CD14-positive monocyte (primary cell): ENCODE data around the gene GRIK2. TPM values are rescaled to one million over a fixed set of nuclear protein-coding genes. Genes with fewer than 3 reads are reported as not detected.

Source experiments
- DNase-seq, 3 donors: peaks; one replicate each; pipeline ENCODE4 v3.0.0-alpha.2; 2011 to 2022
- H2AFZ ChIP-seq: 2 replicates; pipeline ENCODE4 v1.6.0; 2012; ENCODE audit warnings: mild to moderate bottlenecking, low read depth, low read length, inconsistent platforms; ENCODE audit not compliant: insufficient read depth, poor library complexity, severe bottlenecking
- H3K27ac ChIP-seq, 2 donors: 1 replicate in 1 of 2; 2 replicates in 1 of 2; pipeline ENCODE4 v1.5.1; 2012 to 2013; ENCODE audit warnings: low read length in 2 of 2, control low read depth in 1 of 2, inconsistent platforms in 1 of 2, low read depth in 1 of 2, mild to moderate bottlenecking in 1 of 2
- H3K27me3 ChIP-seq, 2 donors: one replicate each; pipeline versions ENCODE4 v1.6.0 to v1.6.1; 2011 to 2013; ENCODE audit warnings: low read length in 2 of 2; ENCODE audit not compliant: control insufficient read depth in 2 of 2, insufficient read depth in 2 of 2
- H3K36me3 ChIP-seq, 2 donors: replicated peaks in 1 of 2; 1 replicate in 1 of 2; 2 replicates in 1 of 2; pipeline versions ENCODE4 v1.5.1 to v1.6.1; 2012 to 2013; ENCODE audit warnings: low read length in 2 of 2, control low read depth in 1 of 2, inconsistent platforms in 1 of 2, mild to moderate bottlenecking in 1 of 2; ENCODE audit not compliant: insufficient read depth in 2 of 2, control insufficient read depth in 1 of 2
- H3K4me1 ChIP-seq, 2 donors: 1 replicate in 1 of 2; 2 replicates in 1 of 2; pipeline versions ENCODE4 v1.5.1 to v1.6.1; 2012 to 2013; ENCODE audit warnings: low read length in 2 of 2, control low read depth in 1 of 2, inconsistent platforms in 1 of 2, mild to moderate bottlenecking in 1 of 2, moderate library complexity in 1 of 2; ENCODE audit not compliant: insufficient read depth in 2 of 2, control insufficient read depth in 1 of 2
- H3K4me2 ChIP-seq: replicated peaks from 2 replicates; pipeline ENCODE3; 2012; ENCODE audit warnings: low read length, moderate library complexity, mild to moderate bottlenecking; ENCODE audit not compliant: poor library complexity, severe bottlenecking; ENCODE audit errors: extremely low read depth
- H3K4me3 ChIP-seq, 3 experiments: fragments of 200-600 bp in 1 of 3; sonication (generic) in 1 of 3; replicated peaks in 1 of 3; 1 replicate in 2 of 3; 2 replicates in 1 of 3; pipeline ENCODE4 v1.5.1; 2011 to 2013; ENCODE audit warnings: low read length in 3 of 3, mild to moderate bottlenecking in 3 of 3, control low read depth in 2 of 3, low read depth in 2 of 3, inconsistent platforms in 1 of 3, moderate library complexity in 1 of 3
- H3K79me2 ChIP-seq: 2 replicates; pipeline ENCODE4 v1.6.0; 2012; ENCODE audit warnings: mild to moderate bottlenecking, control low read depth, inconsistent platforms, low read length, moderate library complexity; ENCODE audit not compliant: insufficient read depth
- H3K9ac ChIP-seq: 2 replicates; pipeline ENCODE4 v1.6.0; 2017; ENCODE audit warnings: low read length, mild to moderate bottlenecking; ENCODE audit not compliant: insufficient read depth, poor library complexity, severe bottlenecking
- H3K9me3 ChIP-seq, 2 donors: replicated peaks in 1 of 2; 1 replicate in 1 of 2; 2 replicates in 1 of 2; pipeline versions ENCODE4 v1.5.1 to v1.6.1; 2012 to 2013; ENCODE audit warnings: low read length in 2 of 2, control low read depth in 1 of 2; ENCODE audit not compliant: control insufficient read depth in 1 of 2, insufficient read depth in 1 of 2
- H4K20me1 ChIP-seq: 2 replicates; pipeline ENCODE4 v1.6.0; 2012; ENCODE audit warnings: mild to moderate bottlenecking, low read length, control low read depth, moderate library complexity; ENCODE audit not compliant: insufficient read depth
- H3K27ac Mint-ChIP-seq, 7 donors: one replicate each; pipeline ENCODE4 v1.8.0; 2020; ENCODE audit warnings: mild to moderate bottlenecking in 7 of 7, mixed read lengths in 7 of 7, moderate library complexity in 6 of 7, inconsistent platforms in 2 of 7
- H3K27me3 Mint-ChIP-seq, 3 donors: one replicate each; pipeline ENCODE4 v1.8.0; 2021 to 2022; ENCODE audit warnings: low read depth in 3 of 3, mild to moderate bottlenecking in 3 of 3, mixed read lengths in 3 of 3, moderate library complexity in 3 of 3, inconsistent platforms in 1 of 3
- H3K36me3 Mint-ChIP-seq, 2 donors: one replicate each; pipeline ENCODE4 v1.8.0; 2020; ENCODE audit warnings: mixed read lengths in 2 of 2, inconsistent platforms in 1 of 2, mild to moderate bottlenecking in 1 of 2
- H3K4me1 Mint-ChIP-seq: one replicate; pipeline ENCODE4 v1.8.0; 2020; ENCODE audit warnings: mild to moderate bottlenecking, mixed read lengths
- H3K4me3 Mint-ChIP-seq, 2 donors: one replicate each; pipeline ENCODE4 v1.8.0; 2020; ENCODE audit warnings: mild to moderate bottlenecking in 2 of 2, mixed read lengths in 2 of 2, moderate library complexity in 1 of 2
- H3K9me3 Mint-ChIP-seq, 7 donors: one replicate each; pipeline ENCODE4 v1.8.0; 2020 to 2022; ENCODE audit warnings: mixed read lengths in 7 of 7, mild to moderate bottlenecking in 6 of 7, moderate library complexity in 6 of 7, inconsistent platforms in 2 of 7
- CTCF ChIP-seq: fragments of 200-600 bp; IDR thresholded peaks from one replicate; pipeline ENCODE4 v1.8.0; 2022; ENCODE audit warnings: antibody characterized with exemption, mild to moderate bottlenecking
- WGBS: methylation state at CpG from one replicate; pipeline ENCODE4 v1.1.5; 2013; ENCODE audit warnings: missing lambda C conversion rate; ENCODE audit not compliant: insufficient coverage; 5-methylcytosine and 5-hydroxymethylcytosine counted together
- intact Hi-C, 2 donors: fragments of 100-400 bp; cut with micrococcal nuclease; formaldehyde crosslinking; loops; one replicate each; pipeline versions ENCODE4 v1.15.0 to v1.15.1; 2023
- polyA plus RNA-seq, 3 donors: library from polyadenylated mRNA; depleted of rRNA in 1 of 3; unstranded in 2 of 3; stranded (reverse) in 1 of 3; fragments of 300-500 nt in 2 of 3; fragments of >200 nt in 1 of 3; fragmentation: Illumina TruSeq in 2 of 3; gene quantifications; 1 replicate in 2 of 3; 2 replicates in 1 of 3; pipeline ENCODE4 v1.2.3, GENCODE V29; 2012 to 2021

Gene GRIK2
- polyA plus RNA-seq, 3 donors, result not detected

GRCh38 chr6:101847690-101848089 is 454.2 kb downstream of the GRIK2 start:
- no peaks in the 10 kb centered on the region for H3K36me3 ChIP-seq
- H2AFZ ChIP-seq, result no peak overlapping the region
- Mint-ChIP-seq H3K36me3 (no peaks in the 10 kb centered on the region), H3K27me3 (peaks cover 0 to 3% (median 2%) of the 10 kb centered on the region in 3 donors), H3K4me3 (no peak overlapping the region), H3K27ac (no peak overlapping the region), H3K9me3 (peaks cover 0 to 4% (median 0%) of the 10 kb centered on the region in 7 donors), H3K4me1 (no peaks in the 10 kb centered on the region)
- no peaks in the 10 kb centered on the region for H3K9me3 ChIP-seq
- H4K20me1 ChIP-seq, result no peaks in the 10 kb centered on the region
- TF ChIP-seq CTCF, result no peak
- H3K4me2 ChIP-seq, result no peak overlapping the region
- no peaks in the 10 kb centered on the region for H3K4me1 ChIP-seq
- no peak overlapping the region for H3K9ac ChIP-seq
- 37% methylated on average over 3 of the region's 3 CpGs for WGBS
- no peaks in the 10 kb centered on the region for H3K27me3 ChIP-seq
- no peak overlapping the region for H3K4me3 ChIP-seq
- no peak for DNase-seq
- intact Hi-C loops, result no loop called here
- no peaks in the 10 kb centered on the region for H3K79me2 ChIP-seq
- H3K27ac ChIP-seq, result no peak overlapping the region

GRCh38 chr6:101851911-101852310 is 458.4 kb downstream of the GRIK2 start:
- Histone ChIP-seq H3K27me3 (no peaks in the 10 kb centered on the region), H3K9me3 (no peaks in the 10 kb centered on the region), H3K9ac (no peak overlapping the region), H2AFZ (no peak overlapping the region), H3K4me3 (no peak overlapping the region), H3K4me2 (no peak overlapping the region), H3K27ac (no peak overlapping the region), H3K79me2 (no peaks in the 10 kb centered on the region), H3K36me3 (no peaks in the 10 kb centered on the region), H4K20me1 (no peaks in the 10 kb centered on the region), H3K4me1 (no peaks in the 10 kb centered on the region)
- no peak for TF ChIP-seq CTCF
- Mint-ChIP-seq H3K4me1 (no peaks in the 10 kb centered on the region), H3K27me3 (peaks cover 0 to 2% (median under 1%) of the 10 kb centered on the region in 3 donors), H3K9me3 (no peaks in the 10 kb centered on the region), H3K4me3 (no peak overlapping the region), H3K27ac (no peak overlapping the region), H3K36me3 (no peaks in the 10 kb centered on the region)
- intact Hi-C loops, result no loop called here
- no peak for DNase-seq
- WGBS, result no CpG with 5 or more reads among the region's 1 CpG
